SH-SY5Y (cell line): ENCODE results near the gene CDK11A.

Experiments used
- GATA2 ChIP-seq: IDR thresholded peaks from 2 replicates; pipeline ENCODE4 v1.6.1; 2011; ENCODE audit warnings: mild to moderate bottlenecking, low read depth, low read length
- GATA3 ChIP-seq: IDR thresholded peaks from 2 replicates; pipeline ENCODE4 v1.6.1; 2011; ENCODE audit warnings: low read depth, mild to moderate bottlenecking, low read length, moderate library complexity

- no peak for TF ChIP-seq GATA2
- no peak for TF ChIP-seq GATA3
Observed at GRCh38 chr1:1757422-1758058, 33.4 kb upstream of the CDK11A start.
